GM18526 (cell line): ENCODE data around the gene DMRT1.

Experiments
- POLR2A ChIP-seq: IDR thresholded peaks from 3 replicates; pipeline ENCODE4 v1.6.1; 2011; ENCODE audit not compliant: insufficient read length; ENCODE audit errors: extremely low read depth

DMRT1 gene

DNA sequence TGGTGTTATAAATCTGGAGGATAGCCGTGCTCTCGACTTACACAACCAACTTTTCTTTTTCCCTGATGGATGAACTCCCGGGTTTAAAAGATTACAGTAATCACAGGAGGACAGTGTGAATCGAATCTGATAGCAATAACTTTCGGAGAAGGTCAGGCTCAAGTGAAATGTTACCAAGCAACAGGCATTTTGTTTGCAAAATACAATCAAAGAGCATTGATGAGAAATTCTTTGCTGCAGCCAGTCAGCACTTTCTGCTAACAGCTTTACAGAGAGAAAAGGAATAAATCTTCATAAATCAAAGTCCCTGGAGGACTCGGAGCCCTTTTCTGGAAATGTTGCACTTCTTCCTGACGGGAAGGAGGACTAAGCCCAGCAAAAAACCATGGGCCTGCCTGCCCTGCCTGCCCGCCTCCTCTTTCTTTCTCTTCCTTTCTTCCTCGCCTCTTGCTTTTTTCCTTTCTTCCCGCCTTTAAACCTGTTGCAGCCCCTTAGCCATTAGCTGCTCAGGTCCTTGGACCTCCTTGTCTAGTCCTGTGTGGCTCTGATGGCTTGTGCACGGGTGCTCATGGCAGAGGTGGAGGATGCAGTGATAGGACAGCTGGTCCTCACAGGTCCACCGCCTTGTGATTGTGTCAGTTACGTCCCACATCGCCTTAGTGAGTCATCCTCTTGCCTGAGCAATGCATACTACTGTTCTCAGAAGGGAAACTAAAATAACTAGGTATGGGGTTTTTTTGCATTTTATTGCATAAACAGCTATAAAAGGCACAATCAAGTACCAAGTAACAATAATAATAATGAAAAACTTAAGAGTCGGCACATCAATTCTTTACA is 141.1 kb downstream of the DMRT1 start:
- TF ChIP-seq POLR2A: no peak

DNA sequence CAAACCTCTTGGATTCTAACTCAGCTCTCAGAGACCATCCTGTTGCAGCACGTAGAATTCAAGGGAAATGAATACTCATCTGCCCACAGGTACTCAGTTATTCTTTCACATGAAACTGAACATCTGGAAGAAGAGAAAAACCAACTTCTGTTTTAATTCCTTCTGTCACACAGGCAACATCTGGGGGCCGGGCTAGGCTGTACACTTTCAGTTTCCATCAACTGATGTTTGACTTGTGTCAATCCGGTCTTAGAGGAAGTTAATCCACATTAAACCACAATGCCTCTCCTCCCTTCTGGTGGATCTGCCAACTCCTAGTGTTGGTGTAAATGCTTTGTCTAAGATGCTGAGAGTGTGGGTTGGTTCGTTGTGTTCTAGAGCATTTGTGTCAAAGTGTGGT is 152.5 kb downstream of the DMRT1 start:
- no peak for TF ChIP-seq POLR2A

- no peak for TF ChIP-seq POLR2A
These were observed 153.7 kb downstream of the DMRT1 start for GRCh38 chr9:995192-995591.

DNA sequence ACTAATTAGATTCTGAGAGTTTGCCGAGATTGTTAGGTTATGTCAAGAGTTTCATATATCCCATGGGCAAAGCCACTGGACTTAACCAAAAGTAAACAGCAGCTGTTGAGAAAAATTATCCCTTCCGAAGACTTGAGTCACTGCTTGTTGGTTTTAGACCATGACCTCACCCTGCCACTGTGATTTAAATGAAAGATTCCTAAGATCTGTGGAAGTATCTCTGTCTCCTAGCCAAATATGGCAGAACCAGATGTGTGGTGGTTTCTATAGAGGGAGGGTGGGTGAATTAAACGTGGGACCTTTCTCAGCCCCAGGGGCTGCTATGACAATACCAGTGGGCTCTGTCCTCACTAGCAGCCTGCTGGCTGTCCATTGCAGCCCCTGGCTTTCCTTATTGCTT is 154.3 kb downstream of the DMRT1 start:
- no peak for TF ChIP-seq POLR2A

GRCh38 chr9:1001838-1002237 is 160.3 kb downstream of the DMRT1 start:
- no peak for TF ChIP-seq POLR2A

- TF ChIP-seq POLR2A: no peak
These were observed 161.2 kb downstream of the DMRT1 start for GRCh38 chr9:1002678-1003077.

DNA sequence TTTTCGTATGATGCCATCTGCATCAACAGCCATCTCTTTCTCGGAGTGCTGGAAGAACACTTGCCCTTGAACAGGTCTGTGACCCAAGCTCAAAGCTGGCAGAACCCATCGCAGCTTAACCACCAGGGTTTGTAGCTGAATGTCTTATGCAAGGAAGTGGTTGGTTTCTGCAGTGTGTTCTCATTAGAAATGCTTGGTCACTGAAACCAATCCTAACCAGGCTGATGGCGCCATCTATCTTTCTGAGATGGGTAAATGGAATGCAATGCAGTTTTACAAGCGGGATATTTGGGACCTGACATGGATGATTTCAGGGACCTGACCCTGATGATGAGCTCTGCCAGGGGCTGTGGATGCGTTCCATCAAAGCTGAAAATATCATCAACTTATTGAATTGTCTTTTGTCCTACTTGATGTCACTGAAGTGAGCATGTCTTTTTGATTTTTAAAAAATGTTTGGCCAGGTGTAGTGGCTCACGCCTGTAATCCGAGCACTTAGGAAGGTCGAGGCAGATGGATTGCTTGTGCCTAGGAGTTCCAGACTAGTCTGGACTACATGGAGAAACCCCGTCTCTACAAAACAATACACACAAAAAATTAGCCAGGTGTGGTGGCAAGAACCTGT is 163.7 kb downstream of the DMRT1 start:
- TF ChIP-seq POLR2A: no peak

DNA sequence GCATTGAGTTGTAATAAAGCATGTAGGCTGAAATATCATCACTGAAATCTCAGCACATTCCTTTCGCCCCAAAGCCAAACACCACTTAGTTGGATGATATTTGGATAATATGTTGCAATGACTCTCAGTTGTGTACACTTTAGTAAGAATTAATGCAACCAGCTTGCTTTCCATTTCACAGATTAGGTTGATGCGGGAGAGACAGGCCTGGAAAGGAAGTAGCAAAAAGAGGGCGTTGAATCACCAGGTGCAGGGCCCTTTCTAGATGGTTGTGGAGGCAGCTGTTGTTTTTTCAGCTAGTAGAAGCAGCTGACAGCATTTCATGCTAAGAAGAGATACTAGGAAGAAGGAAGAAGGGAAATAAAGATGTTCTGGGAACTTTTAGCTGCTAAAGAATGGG is 165.8 kb downstream of the DMRT1 start:
- TF ChIP-seq POLR2A: no peak

GRCh38 chr9:1008216-1008615 is 166.7 kb downstream of the DMRT1 start:
- TF ChIP-seq POLR2A: no peak

DNA sequence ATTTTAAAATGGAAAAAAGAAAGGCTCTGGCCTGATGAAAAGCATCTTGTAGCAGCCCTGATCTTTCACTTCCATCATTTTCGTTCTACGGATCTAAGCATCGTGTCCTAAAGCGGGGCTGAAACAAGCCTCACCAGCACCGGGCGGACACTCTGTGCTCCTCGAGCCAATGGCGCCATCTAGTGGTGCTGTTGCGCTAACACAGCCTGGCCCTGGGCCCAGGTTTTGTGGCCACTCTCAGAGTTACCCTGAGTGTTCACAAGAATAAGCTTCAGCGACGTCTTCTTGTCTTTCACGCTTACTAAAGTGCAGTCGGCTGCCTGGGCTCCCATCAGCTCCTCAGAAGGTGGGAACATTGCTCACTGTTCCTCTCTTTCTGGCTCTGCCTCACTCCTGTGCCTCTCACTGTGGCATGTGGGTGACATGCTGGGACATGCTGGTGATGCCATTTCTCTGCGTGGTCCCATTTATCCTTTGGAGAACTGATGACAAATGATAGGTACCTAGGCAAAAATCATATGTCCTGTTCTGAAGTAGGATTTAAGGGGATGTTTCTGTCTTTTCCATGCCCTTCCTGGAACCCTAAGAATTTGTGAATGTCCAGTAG is 167.7 kb downstream of the DMRT1 start:
- no peak for TF ChIP-seq POLR2A

DNA sequence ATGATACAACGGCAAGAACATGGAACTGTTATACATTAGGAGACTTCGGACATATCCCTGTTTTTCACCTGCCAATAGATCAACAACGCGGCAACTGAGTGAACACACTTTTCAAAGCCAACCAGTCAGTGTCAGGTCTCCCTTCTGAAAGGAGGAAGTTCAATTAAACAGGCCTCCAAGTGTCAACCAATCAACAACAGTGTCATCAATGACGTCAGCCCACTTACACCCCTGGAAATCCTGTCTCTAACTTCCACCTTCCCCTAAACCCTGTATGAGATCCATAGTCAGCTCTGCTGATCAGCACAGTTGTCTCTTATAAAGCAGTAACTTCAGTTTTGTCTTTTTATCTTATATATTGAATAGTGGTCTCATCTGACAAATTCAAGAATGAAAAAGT is 171.5 kb downstream of the DMRT1 start:
- TF ChIP-seq POLR2A: no peak

DNA sequence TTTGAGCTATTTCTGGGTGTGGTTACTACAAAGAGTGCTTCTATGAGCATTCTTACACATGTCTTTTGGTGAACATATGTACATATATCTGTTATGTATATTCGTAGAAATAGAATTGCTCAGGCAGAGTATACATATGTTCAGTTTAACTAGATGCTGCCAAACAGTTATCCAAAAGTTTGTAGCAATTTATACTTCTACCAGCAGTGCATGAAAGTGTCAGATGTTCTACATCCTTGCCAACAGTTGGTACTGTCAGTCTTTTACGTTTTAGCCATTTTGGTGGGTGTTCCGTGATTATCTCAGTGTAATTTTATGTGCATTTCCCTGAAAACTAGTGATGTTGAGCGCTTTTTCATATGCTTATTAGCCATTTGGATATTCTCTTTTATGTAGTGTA is 172.7 kb downstream of the DMRT1 start:
- TF ChIP-seq POLR2A: no peak

DNA sequence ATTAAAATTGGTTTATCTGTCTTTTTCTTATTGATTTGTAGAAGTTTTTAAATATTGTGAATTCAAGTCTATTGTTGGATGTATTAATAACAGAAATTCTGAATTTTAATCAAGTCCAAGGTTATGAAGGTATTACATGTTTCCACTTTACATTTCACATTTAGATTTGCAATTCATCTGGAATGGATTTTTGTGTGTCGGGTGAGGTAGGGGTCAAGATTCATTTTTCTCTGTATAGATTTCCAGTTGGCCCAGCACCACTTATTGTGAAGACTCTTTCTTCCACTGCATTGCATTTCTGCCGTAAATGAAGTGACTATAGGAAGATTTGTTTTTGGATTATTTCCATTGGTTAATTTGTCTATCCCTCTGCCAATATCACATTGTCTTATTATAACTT is 173.1 kb downstream of the DMRT1 start:
- no peak for TF ChIP-seq POLR2A

GRCh38 chr9:1018121-1018520 is 176.6 kb downstream of the DMRT1 start:
- no peak for TF ChIP-seq POLR2A
